ENCODE data around the gene FBXO5.

- TF ChIP-seq EZH2 (IDR thresholded peaks at IDR 0.05; ENCODE audit: insufficient read depth, poor library complexity, severe bottlenecking): no peak
- TF ChIP-seq EZH2phosphoT487 (IDR thresholded peaks at IDR 0.05; ENCODE audit: insufficient read depth, low read depth): no peak
Observed at GRCh38 chr6:152946995-152947394, 35.8 kb downstream of the FBXO5 start.

All from GM23248 (cell line).